GM13976 (cell line): ENCODE measurements around the gene ATP8B3.

Source experiments
- DNase-seq: peaks from one replicate; pipeline ENCODE4 v3.0.0; 2012; ENCODE audit warnings: low spot score
- CTCF ChIP-seq: IDR thresholded peaks from 2 replicates; pipeline ENCODE4 v1.5.1; 2012; ENCODE audit warnings: borderline replicate concordance, mild to moderate bottlenecking; ENCODE audit not compliant: insufficient read depth; ENCODE audit errors: extremely low read depth, missing control alignments, control extremely low read depth
- in situ Hi-C: fragments of 300-500 bp; cut with MboI; formaldehyde crosslinking; loops from one replicate; pipeline ENCODE4 v1.12.0; 2022; ENCODE audit warnings: low sequenced_read_pairs, mixed read lengths, inconsistent platforms; ENCODE audit not compliant: unreplicated experiment

ATP8B3 gene

GRCh38 chr19:1744133-1744665 is 67.9 kb downstream of the ATP8B3 start:
- no peak for DNase-seq
- no peak for TF ChIP-seq CTCF
- in situ Hi-C loops: no loop called here

- TF ChIP-seq CTCF: no peak
- in situ Hi-C loops: no loop called here
- DNase-seq: no peak
Measured at GRCh38 chr19:1742989-1743696, 68.9 kb downstream of the ATP8B3 start.

GRCh38 chr19:1739960-1740629 is 72.0 kb downstream of the ATP8B3 start:
- DNase-seq: no peak
- TF ChIP-seq CTCF: no peak
- in situ Hi-C loops: no loop called here

GRCh38 chr19:1736927-1737326 is 75.1 kb downstream of the ATP8B3 start:
- DNase-seq: no peak
- TF ChIP-seq CTCF: no peak
- in situ Hi-C loops: no loop called here

- TF ChIP-seq CTCF: no peak
- in situ Hi-C loops: no loop called here
- DNase-seq: no peak
Measured at GRCh38 chr19:1736280-1736679, 75.8 kb downstream of the ATP8B3 start.

GRCh38 chr19:1734321-1734966 is 77.6 kb downstream of the ATP8B3 start:
- no peak for TF ChIP-seq CTCF
- DNase-seq: no peak

More at GRCh38 chr19:1734321-1734966, 77.6 kb downstream of the ATP8B3 start:
- in situ Hi-C loops: no loop called here
